Measurements from ENCODE around the gene SMIM36.

The SMIM36 gene

GRCh38 chr17:55510986-55511721 lies at the start of gene SMIM36:
TSS of gene SMIM36 (minus strand) at chr17:55511452.
- Histone ChIP-seq H3K9me3 (no peaks in the 10 kb centered on the region), H3K4me2 (no peak within 1 kb of the TSS), H3K4me3 (no peak within 1 kb of the TSS), H3K27me3 (no peaks in the 10 kb centered on the region), H4K20me1 (no peaks in the 10 kb centered on the region), H3K36me3 (no peaks in the 10 kb centered on the region), H3K27ac (no peak within 1 kb of the TSS), H3K4me1 (no peaks in the 10 kb centered on the region), H3K9ac (no peak within 1 kb of the TSS)
- TF ChIP-seq Cebpa-rat (IDR thresholded peaks at IDR 0.05): no peak

GRCh38 chr17:55555772-55556171 lies 44.5 kb upstream of the SMIM36 start:
- Histone ChIP-seq H4K20me1 (no peaks in the 10 kb centered on the region), H3K4me1 (no peaks in the 10 kb centered on the region), H3K9ac (no peak overlapping the region), H3K9me3 (no peaks in the 10 kb centered on the region), H3K27me3 (no peaks in the 10 kb centered on the region), H3K36me3 (no peaks in the 10 kb centered on the region), H3K4me2 (no peak overlapping the region), H3K4me3 (no peak overlapping the region), H3K27ac (no peak overlapping the region)
- TF ChIP-seq Cebpa-rat (IDR thresholded peaks at IDR 0.05): no peak

- Histone ChIP-seq H3K27me3 (no peaks in the 10 kb centered on the region), H3K27ac (no peak overlapping the region), H3K36me3 (no peaks in the 10 kb centered on the region), H3K4me2 (no peak overlapping the region), H4K20me1 (no peaks in the 10 kb centered on the region), H3K4me3 (no peak overlapping the region), H3K9ac (no peak overlapping the region), H3K4me1 (no peaks in the 10 kb centered on the region), H3K9me3 (peaks cover 6% of the 10 kb centered on the region; the same call in 1 of the 2 replicates)
- no peak for TF ChIP-seq Cebpa-rat (IDR thresholded peaks at IDR 0.05)
These were observed 37.9 kb upstream of the SMIM36 start for GRCh38 chr17:55549140-55549539.

GRCh38 chr17:55546991-55547664 lies 35.9 kb upstream of the SMIM36 start:
- no peaks in the 10 kb centered on the region for H3K27me3 ChIP-seq
- H3K4me1 ChIP-seq: no peaks in the 10 kb centered on the region

GRCh38 chr17:55546481-55546880 lies 35.2 kb upstream of the SMIM36 start:
- no peak overlapping the region for H3K27ac ChIP-seq
- H4K20me1 ChIP-seq: no peaks in the 10 kb centered on the region
- H3K27me3 ChIP-seq: no peaks in the 10 kb centered on the region
- H3K9me3 ChIP-seq: peaks cover 11% of the 10 kb centered on the region; the same call in 1 of the 2 replicates
- H3K4me1 ChIP-seq: no peaks in the 10 kb centered on the region
- no peak overlapping the region for H3K4me2 ChIP-seq
- H3K36me3 ChIP-seq: no peaks in the 10 kb centered on the region
- TF ChIP-seq Cebpa-rat (IDR thresholded peaks at IDR 0.05): no peak
- no peak overlapping the region for H3K9ac ChIP-seq
- H3K4me3 ChIP-seq: no peak overlapping the region

More at GRCh38 chr17:55546991-55547664, 35.9 kb upstream of the SMIM36 start:
- TF ChIP-seq Cebpa-rat (IDR thresholded peaks at IDR 0.05): no peak
- H3K36me3 ChIP-seq: no peaks in the 10 kb centered on the region
- no peak overlapping the region for H3K27ac ChIP-seq
- H3K4me2 ChIP-seq: no peak overlapping the region
- H3K4me3 ChIP-seq: no peak overlapping the region
- peaks cover 11% of the 10 kb centered on the region; the same call in 1 of the 2 replicates for H3K9me3 ChIP-seq
- no peak overlapping the region for H3K9ac ChIP-seq
- H4K20me1 ChIP-seq: no peaks in the 10 kb centered on the region

GRCh38 chr17:55545806-55546205 lies 34.6 kb upstream of the SMIM36 start:
- H3K27me3 ChIP-seq: no peaks in the 10 kb centered on the region
- peaks cover 11% of the 10 kb centered on the region; the same call in 1 of the 2 replicates for H3K9me3 ChIP-seq
- no peaks in the 10 kb centered on the region for H4K20me1 ChIP-seq
- H3K9ac ChIP-seq: no peak overlapping the region
- no peak overlapping the region for H3K4me3 ChIP-seq
- H3K4me2 ChIP-seq: no peak overlapping the region
- no peak for TF ChIP-seq Cebpa-rat (IDR thresholded peaks at IDR 0.05)
- H3K36me3 ChIP-seq: no peaks in the 10 kb centered on the region
- H3K4me1 ChIP-seq: no peaks in the 10 kb centered on the region
- no peak overlapping the region for H3K27ac ChIP-seq

GRCh38 chr17:55543709-55544108 lies 32.5 kb upstream of the SMIM36 start:
- no peak overlapping the region for H3K4me2 ChIP-seq
- H3K9me3 ChIP-seq: peaks cover 6% of the 10 kb centered on the region; the same call in 1 of the 2 replicates
- no peak overlapping the region for H3K27ac ChIP-seq
- no peak overlapping the region for H3K9ac ChIP-seq
- no peaks in the 10 kb centered on the region for H3K36me3 ChIP-seq
- no peaks in the 10 kb centered on the region for H3K4me1 ChIP-seq
- H3K27me3 ChIP-seq: no peaks in the 10 kb centered on the region
- no peak overlapping the region for H3K4me3 ChIP-seq
- no peaks in the 10 kb centered on the region for H4K20me1 ChIP-seq
- no peak for TF ChIP-seq Cebpa-rat (IDR thresholded peaks at IDR 0.05)

GRCh38 chr17:55540414-55541091 lies 29.3 kb upstream of the SMIM36 start:
- Histone ChIP-seq H3K9me3 (peaks cover 10% of the 10 kb centered on the region), H3K9ac (no peak overlapping the region), H4K20me1 (no peaks in the 10 kb centered on the region), H3K27me3 (no peaks in the 10 kb centered on the region), H3K4me3 (no peak overlapping the region), H3K27ac (no peak overlapping the region), H3K4me2 (no peak overlapping the region), H3K36me3 (no peaks in the 10 kb centered on the region), H3K4me1 (no peaks in the 10 kb centered on the region)
- TF ChIP-seq Cebpa-rat (IDR thresholded peaks at IDR 0.05): no peak

- no peaks in the 10 kb centered on the region for H4K20me1 ChIP-seq
- no peak overlapping the region for H3K4me2 ChIP-seq
- no peaks in the 10 kb centered on the region for H3K4me1 ChIP-seq
- no peak overlapping the region for H3K27ac ChIP-seq
- no peaks in the 10 kb centered on the region for H3K27me3 ChIP-seq
- no peak overlapping the region for H3K9ac ChIP-seq
- H3K9me3 ChIP-seq: peaks cover 4% of the 10 kb centered on the region; the same call in 1 of the 2 replicates
- H3K4me3 ChIP-seq: no peak overlapping the region
- no peaks in the 10 kb centered on the region for H3K36me3 ChIP-seq
- TF ChIP-seq Cebpa-rat (IDR thresholded peaks at IDR 0.05): no peak
These were observed 25.0 kb upstream of the SMIM36 start for GRCh38 chr17:55536205-55536604.

GRCh38 chr17:55533608-55534007 lies 22.4 kb upstream of the SMIM36 start:
- Histone ChIP-seq H3K9ac (no peak overlapping the region), H4K20me1 (no peaks in the 10 kb centered on the region), H3K4me3 (no peak overlapping the region), H3K27me3 (no peaks in the 10 kb centered on the region), H3K27ac (no peak overlapping the region), H3K4me2 (no peak overlapping the region), H3K36me3 (no peaks in the 10 kb centered on the region), H3K9me3 (peaks cover 4% of the 10 kb centered on the region; the same call in 1 of the 2 replicates), H3K4me1 (no peaks in the 10 kb centered on the region)
- TF ChIP-seq Cebpa-rat (IDR thresholded peaks at IDR 0.05): no peak

Measured in BLaER1 (cell line).